H9 (cell line): ENCODE results near the gene OR4K13. TPM values are rescaled to one million over a fixed set of nuclear protein-coding genes. Genes with fewer than 3 reads are reported as not detected.

Experiments
- DNase-seq: peaks from one replicate; pipeline ENCODE4 v3.0.0-alpha.2; 2017
- H2AFZ ChIP-seq: one replicate; pipeline ENCODE4 v1.6.1; 2013; ENCODE audit warnings: mild to moderate bottlenecking, low read length, control low read depth, moderate library complexity
- H2AK5ac ChIP-seq: 2 replicates; pipeline ENCODE4 v1.6.1; 2013; ENCODE audit warnings: low read length, control low read depth, mixed read lengths; ENCODE audit not compliant: insufficient read length
- H2BK120ac ChIP-seq: one replicate; pipeline ENCODE4 v1.6.1; 2013; ENCODE audit warnings: low read depth, mild to moderate bottlenecking, low read length, control low read depth, inconsistent platforms; ENCODE audit not compliant: poor library complexity, severe bottlenecking
- H2BK12ac ChIP-seq: 2 replicates; pipeline ENCODE4 v1.6.1; 2013; ENCODE audit warnings: low read length, control low read depth, mixed read lengths, low read depth; ENCODE audit not compliant: insufficient read length
- H2BK15ac ChIP-seq: 2 replicates; pipeline ENCODE4 v1.6.1; 2013; ENCODE audit warnings: low read depth, low read length, control low read depth
- H2BK20ac ChIP-seq: one replicate; pipeline ENCODE4 v1.6.1; 2013; ENCODE audit warnings: low read depth, mild to moderate bottlenecking, low read length, control low read depth, inconsistent platforms; ENCODE audit not compliant: poor library complexity, severe bottlenecking
- H2BK5ac ChIP-seq: 2 replicates; pipeline ENCODE4 v1.6.1; 2013; ENCODE audit warnings: low read length, control low read depth, mixed read lengths; ENCODE audit not compliant: insufficient read length
- H3K14ac ChIP-seq: 2 replicates; pipeline ENCODE4 v1.6.1; 2013; ENCODE audit warnings: low read length, control low read depth; ENCODE audit not compliant: insufficient read depth
- H3K18ac ChIP-seq: 2 replicates; pipeline ENCODE4 v1.6.1; 2013; ENCODE audit warnings: low read depth, mild to moderate bottlenecking, mixed read lengths, low read length, control low read depth; ENCODE audit not compliant: insufficient read length
- H3K23ac ChIP-seq: 2 replicates; pipeline ENCODE4 v1.6.1; 2013; ENCODE audit warnings: low read length, control low read depth, mixed read lengths, low read depth; ENCODE audit not compliant: insufficient read length
- H3K23me2 ChIP-seq: 2 replicates; pipeline ENCODE4 v1.6.1; 2013; ENCODE audit warnings: low read depth, mild to moderate bottlenecking, mixed read lengths, low read length, control low read depth; ENCODE audit not compliant: insufficient read length, poor library complexity, severe bottlenecking
- H3K27ac ChIP-seq: 2 replicates; pipeline ENCODE4 v1.5.1; 2013; ENCODE audit warnings: low read length, control low read depth, mixed read lengths, low read depth; ENCODE audit not compliant: insufficient read length
- H3K27me3 ChIP-seq: 2 replicates; pipeline ENCODE4 v1.6.1; 2013; ENCODE audit warnings: low read length, control low read depth, inconsistent platforms; ENCODE audit not compliant: insufficient read depth
- H3K4ac ChIP-seq: 2 replicates; pipeline ENCODE4 v1.6.1; 2013; ENCODE audit warnings: low read depth, mild to moderate bottlenecking, control low read depth, inconsistent platforms, low read length, moderate library complexity
- H3K4me1 ChIP-seq: 2 replicates; pipeline ENCODE4 v1.6.1; 2013; ENCODE audit warnings: low read length, control low read depth, inconsistent platforms; ENCODE audit not compliant: insufficient read depth
- H3K4me2 ChIP-seq: 2 replicates; pipeline ENCODE4 v1.6.1; 2013; ENCODE audit warnings: low read length, control low read depth, mixed read lengths; ENCODE audit not compliant: insufficient read length, insufficient read depth
- H3K56ac ChIP-seq: 2 replicates; pipeline ENCODE4 v1.6.1; 2013; ENCODE audit warnings: low read depth, mild to moderate bottlenecking, mixed read lengths, low read length, control low read depth; ENCODE audit not compliant: insufficient read length
- H3K79me1 ChIP-seq: 2 replicates; pipeline ENCODE4 v1.6.1; 2013; ENCODE audit warnings: low read depth, mild to moderate bottlenecking, moderate library complexity, low read length, control low read depth, inconsistent platforms; ENCODE audit not compliant: insufficient read depth, poor library complexity, severe bottlenecking
- H3K79me2 ChIP-seq: 2 replicates; pipeline ENCODE4 v1.6.1; 2013; ENCODE audit warnings: low read length, control low read depth, inconsistent platforms; ENCODE audit not compliant: insufficient read depth
- H3K9ac ChIP-seq: 2 replicates; pipeline ENCODE4 v1.6.1; 2013; ENCODE audit warnings: low read length, control low read depth, mixed read lengths; ENCODE audit not compliant: insufficient read length; ENCODE audit errors: extremely low read depth
- H3K9me3 ChIP-seq: one replicate; pipeline ENCODE4 v1.6.1; 2013; ENCODE audit warnings: low read depth, low read length, inconsistent platforms; ENCODE audit not compliant: control insufficient read depth
- H3T11ph ChIP-seq: one replicate; pipeline ENCODE4 v1.6.1; 2013; ENCODE audit warnings: mild to moderate bottlenecking, low read length, control low read depth, inconsistent platforms
- H4K20me1 ChIP-seq: one replicate; pipeline ENCODE4 v1.6.1; 2013; ENCODE audit not compliant: control insufficient read depth, insufficient read length, insufficient read depth
- H4K5ac ChIP-seq: 2 replicates; pipeline ENCODE4 v1.6.1; 2013; ENCODE audit warnings: low read depth, mild to moderate bottlenecking, mixed read lengths, low read length, control low read depth; ENCODE audit not compliant: insufficient read length
- H4K8ac ChIP-seq: replicated peaks from 2 replicates; pipeline ENCODE4 v1.6.1; 2013; ENCODE audit warnings: low read length, control low read depth, mixed read lengths, low read depth; ENCODE audit not compliant: insufficient read length
- H4K91ac ChIP-seq: 2 replicates; pipeline ENCODE4 v1.6.1; 2013; ENCODE audit warnings: low read depth, mild to moderate bottlenecking, moderate library complexity, mixed read lengths, low read length, control low read depth; ENCODE audit not compliant: insufficient read length
- H3K27ac Mint-ChIP-seq, 3 experiments: 2 replicates in 2 of 3; 3 replicates in 1 of 3; pipeline ENCODE4 v1.8.0; 2020 to 2021; ENCODE audit warnings: mixed read lengths in 3 of 3, mild to moderate bottlenecking in 1 of 3, moderate library complexity in 1 of 3
- H3K27me3 Mint-ChIP-seq: 2 replicates; pipeline ENCODE4 v1.8.0; 2021; ENCODE audit warnings: low read depth, mild to moderate bottlenecking, moderate library complexity, mixed read lengths
- H3K36me3 Mint-ChIP-seq, 3 experiments: 2 replicates in 2 of 3; 3 replicates in 1 of 3; pipeline ENCODE4 v1.8.0; 2020 to 2021; ENCODE audit warnings: low read depth in 3 of 3, mixed read lengths in 3 of 3; ENCODE audit not compliant: insufficient read depth in 1 of 3
- H3K4me1 Mint-ChIP-seq, 2 experiments: 2 replicates each; pipeline ENCODE4 v1.8.0; 2020; ENCODE audit warnings: mixed read lengths in 2 of 2
- H3K4me3 Mint-ChIP-seq, 2 experiments: 2 replicates in 1 of 2; 3 replicates in 1 of 2; pipeline ENCODE4 v1.8.0; 2020 to 2021; ENCODE audit warnings: mild to moderate bottlenecking in 2 of 2, mixed read lengths in 2 of 2, moderate library complexity in 1 of 2
- H3K9me3 Mint-ChIP-seq, 2 experiments: 2 replicates in 1 of 2; 3 replicates in 1 of 2; pipeline ENCODE4 v1.8.0; 2020; ENCODE audit warnings: mild to moderate bottlenecking in 2 of 2, mixed read lengths in 2 of 2, moderate library complexity in 1 of 2
- total RNA-seq: library from RNA; stranded (reverse); gene quantifications from 2 replicates; pipeline ENCODE4 v1.2.1, GENCODE V29; 2021
- TF ChIP-seq, protein P1 (sequence below): fragments of 200-600 bp; sonication (generic); conservative IDR thresholded peaks from 3 replicates; pipeline ENCODE4 v1.8.0; 2021; ENCODE audit warnings: antibody characterized with exemption, mild to moderate bottlenecking

Gene OR4K13
- total RNA-seq, 1 experiment from 2014 or later = not detected

DNA sequence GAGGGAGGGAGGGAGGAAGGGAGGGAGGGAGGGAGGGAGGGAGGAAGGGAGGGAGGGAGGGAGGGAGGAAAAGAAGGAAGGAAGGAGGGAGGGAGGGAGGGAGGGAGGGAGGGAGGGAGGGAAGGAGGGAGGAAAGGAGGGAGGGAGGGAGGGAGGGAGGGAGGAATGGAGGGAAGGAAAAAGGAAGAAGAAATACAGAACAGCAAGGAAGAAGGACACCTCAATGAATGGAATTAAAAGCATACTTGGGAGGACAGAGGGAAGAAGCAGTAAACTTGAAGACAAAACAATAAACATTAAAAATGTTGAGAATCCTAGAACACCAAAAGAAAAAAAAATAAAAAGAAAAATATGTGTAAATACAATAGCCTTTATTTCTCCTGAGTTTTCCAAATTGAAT, 27.7 kb downstream of the OR4K13 start:
- H3K9ac ChIP-seq = no peak overlapping the region
- H3K36me3 Mint-ChIP-seq = peaks cover 3 to 15% (median 8%) of the 10 kb centered on the region in 3 experiments; a peak in 6 of 7 replicates
- no peaks in the 10 kb centered on the region for H3K4me1 Mint-ChIP-seq
- no peak overlapping the region for H4K8ac ChIP-seq
- H2BK12ac ChIP-seq = no peak overlapping the region
- no peak overlapping the region for H2BK5ac ChIP-seq
- H4K20me1 ChIP-seq = no peaks in the 10 kb centered on the region
- H4K91ac ChIP-seq = no peak overlapping the region
- no peak overlapping the region for H3K4ac ChIP-seq
- no peak overlapping the region for H3K27ac Mint-ChIP-seq
- H3K14ac ChIP-seq = no peak overlapping the region
- H3K4me1 ChIP-seq = no peaks in the 10 kb centered on the region
- H3K18ac ChIP-seq = no peak overlapping the region
- peaks cover 80 to 82% of the 10 kb centered on the region in 2 experiments for H3K9me3 Mint-ChIP-seq
- H3T11ph ChIP-seq = no peak overlapping the region
- H3K23ac ChIP-seq = no peak overlapping the region
- H3K79me1 ChIP-seq = no peaks in the 10 kb centered on the region
- no peak overlapping the region for H2AK5ac ChIP-seq
- no peaks in the 10 kb centered on the region; the same call in 1 of the 2 replicates for H3K27me3 Mint-ChIP-seq
- no peak overlapping the region for H3K4me2 ChIP-seq
- no peaks in the 10 kb centered on the region for H3K79me2 ChIP-seq
- H4K5ac ChIP-seq = no peak overlapping the region
- H3K27ac ChIP-seq = no peak overlapping the region
- TF ChIP-seq, protein P1, sequence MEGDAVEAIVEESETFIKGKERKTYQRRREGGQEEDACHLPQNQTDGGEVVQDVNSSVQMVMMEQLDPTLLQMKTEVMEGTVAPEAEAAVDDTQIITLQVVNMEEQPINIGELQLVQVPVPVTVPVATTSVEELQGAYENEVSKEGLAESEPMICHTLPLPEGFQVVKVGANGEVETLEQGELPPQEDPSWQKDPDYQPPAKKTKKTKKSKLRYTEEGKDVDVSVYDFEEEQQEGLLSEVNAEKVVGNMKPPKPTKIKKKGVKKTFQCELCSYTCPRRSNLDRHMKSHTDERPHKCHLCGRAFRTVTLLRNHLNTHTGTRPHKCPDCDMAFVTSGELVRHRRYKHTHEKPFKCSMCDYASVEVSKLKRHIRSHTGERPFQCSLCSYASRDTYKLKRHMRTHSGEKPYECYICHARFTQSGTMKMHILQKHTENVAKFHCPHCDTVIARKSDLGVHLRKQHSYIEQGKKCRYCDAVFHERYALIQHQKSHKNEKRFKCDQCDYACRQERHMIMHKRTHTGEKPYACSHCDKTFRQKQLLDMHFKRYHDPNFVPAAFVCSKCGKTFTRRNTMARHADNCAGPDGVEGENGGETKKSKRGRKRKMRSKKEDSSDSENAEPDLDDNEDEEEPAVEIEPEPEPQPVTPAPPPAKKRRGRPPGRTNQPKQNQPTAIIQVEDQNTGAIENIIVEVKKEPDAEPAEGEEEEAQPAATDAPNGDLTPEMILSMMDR = no peak
- no peak for DNase-seq
- no peak overlapping the region for H3K4me3 Mint-ChIP-seq
- no peaks in the 10 kb centered on the region for H3K23me2 ChIP-seq
- H2BK120ac ChIP-seq = no peak overlapping the region
- no peak overlapping the region for H3K56ac ChIP-seq
- no peak overlapping the region for H2BK20ac ChIP-seq
- no peaks in the 10 kb centered on the region for H3K27me3 ChIP-seq
- H2AFZ ChIP-seq = no peak overlapping the region
- H3K9me3 ChIP-seq = peaks cover 49% of the 10 kb centered on the region
- H2BK15ac ChIP-seq = no peak overlapping the region
